GM10266 (cell line): ENCODE data around the gene RAD50.
"Not testable (repeated sequence)": the region's sequence is repeated elsewhere in the genome, so short reads cannot be mapped to it uniquely, and the experiment has no call there.

Source experiments
- DNase-seq: peaks from one replicate; pipeline ENCODE4 v3.0.0; 2012; ENCODE audit errors: extremely low spot score
- TF ChIP-seq, protein P1 (sequence below): IDR thresholded peaks from 2 replicates; pipeline ENCODE4 v1.5.1; 2012; ENCODE audit warnings: mild to moderate bottlenecking, low read depth; ENCODE audit not compliant: control insufficient read depth, insufficient read depth; ENCODE audit errors: missing control alignments

Gene RAD50

DNA sequence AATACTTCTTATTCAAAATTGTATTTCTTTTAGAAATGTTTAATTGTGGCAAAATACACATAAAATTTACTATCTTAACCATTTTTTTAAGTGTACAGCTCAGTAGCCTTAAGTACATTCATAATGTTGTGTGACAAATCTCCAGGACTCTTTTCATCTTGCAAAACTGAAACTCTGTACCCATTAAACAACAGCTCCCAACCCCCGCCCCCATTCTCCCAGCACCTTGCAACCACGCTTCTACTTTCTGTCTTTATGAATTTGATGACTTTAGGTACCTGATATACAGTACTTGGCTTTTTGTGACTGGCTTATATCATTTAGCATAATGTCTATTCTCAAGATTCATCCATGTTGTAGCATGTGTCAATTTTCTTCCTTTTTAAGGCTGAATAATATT is 10.7 kb upstream of the RAD50 start:
- TF ChIP-seq, protein P1, sequence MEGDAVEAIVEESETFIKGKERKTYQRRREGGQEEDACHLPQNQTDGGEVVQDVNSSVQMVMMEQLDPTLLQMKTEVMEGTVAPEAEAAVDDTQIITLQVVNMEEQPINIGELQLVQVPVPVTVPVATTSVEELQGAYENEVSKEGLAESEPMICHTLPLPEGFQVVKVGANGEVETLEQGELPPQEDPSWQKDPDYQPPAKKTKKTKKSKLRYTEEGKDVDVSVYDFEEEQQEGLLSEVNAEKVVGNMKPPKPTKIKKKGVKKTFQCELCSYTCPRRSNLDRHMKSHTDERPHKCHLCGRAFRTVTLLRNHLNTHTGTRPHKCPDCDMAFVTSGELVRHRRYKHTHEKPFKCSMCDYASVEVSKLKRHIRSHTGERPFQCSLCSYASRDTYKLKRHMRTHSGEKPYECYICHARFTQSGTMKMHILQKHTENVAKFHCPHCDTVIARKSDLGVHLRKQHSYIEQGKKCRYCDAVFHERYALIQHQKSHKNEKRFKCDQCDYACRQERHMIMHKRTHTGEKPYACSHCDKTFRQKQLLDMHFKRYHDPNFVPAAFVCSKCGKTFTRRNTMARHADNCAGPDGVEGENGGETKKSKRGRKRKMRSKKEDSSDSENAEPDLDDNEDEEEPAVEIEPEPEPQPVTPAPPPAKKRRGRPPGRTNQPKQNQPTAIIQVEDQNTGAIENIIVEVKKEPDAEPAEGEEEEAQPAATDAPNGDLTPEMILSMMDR: no peak
- DNase-seq: no peak

DNA sequence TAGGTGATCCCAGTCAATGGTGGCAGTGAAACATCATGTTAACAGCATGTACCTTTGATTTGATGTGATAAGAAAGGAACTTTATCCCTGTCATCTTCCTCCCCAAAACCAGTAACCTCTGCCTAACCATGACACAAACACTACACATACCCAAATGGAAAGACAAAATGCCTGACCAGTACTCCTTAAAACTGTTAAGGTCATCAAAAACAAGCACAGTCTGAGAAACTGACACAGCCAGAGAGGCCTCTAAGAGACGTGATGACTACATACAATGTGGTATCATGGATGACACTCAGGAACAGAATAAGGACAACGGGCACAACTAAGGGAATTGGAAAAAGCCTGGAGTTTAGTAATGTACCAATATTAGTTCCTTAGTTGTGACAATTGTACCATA is 9.5 kb upstream of the RAD50 start:
- no peak for DNase-seq
- TF ChIP-seq, protein P1: no peak

DNA sequence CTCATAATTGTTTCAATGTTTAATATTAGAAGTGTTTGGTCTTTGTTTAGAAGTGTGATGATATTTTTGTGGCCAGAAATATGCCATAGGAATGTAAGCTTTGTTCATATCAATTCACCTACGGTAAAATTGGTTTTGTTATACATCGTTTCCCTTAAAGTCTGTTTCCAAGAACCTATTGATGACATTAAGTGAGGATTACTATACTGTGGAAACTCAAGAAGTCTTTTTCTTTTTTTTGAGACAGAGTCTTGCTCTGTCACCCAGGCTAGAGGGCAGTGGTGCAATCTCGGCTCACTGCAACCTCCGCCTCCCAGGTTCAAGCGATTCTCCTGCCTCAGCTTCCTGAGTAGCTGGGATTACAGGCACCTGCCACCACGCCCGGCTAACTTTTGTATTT is 7.9 kb upstream of the RAD50 start:
- DNase-seq: not testable (repeated sequence)

DNA sequence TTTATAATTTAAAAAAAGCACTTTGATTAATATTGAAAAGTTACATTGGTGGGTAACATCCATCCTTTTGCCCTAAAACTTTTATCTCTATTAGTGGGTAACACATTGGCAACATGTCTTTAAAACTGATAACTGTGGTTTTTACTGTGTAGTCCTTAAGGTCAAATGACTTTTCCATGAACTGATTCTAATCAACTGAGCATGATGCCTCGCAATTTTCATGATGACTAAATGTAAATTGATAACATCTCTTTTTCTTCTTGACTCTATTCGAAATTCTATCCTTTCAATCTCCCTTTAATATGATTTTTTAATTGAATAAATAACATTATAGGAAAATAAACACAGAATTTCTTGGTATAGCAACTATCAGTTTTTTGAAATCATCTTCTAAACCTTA is 7.2 kb upstream of the RAD50 start:
- DNase-seq: no peak
- TF ChIP-seq, protein P1: no peak

DNA sequence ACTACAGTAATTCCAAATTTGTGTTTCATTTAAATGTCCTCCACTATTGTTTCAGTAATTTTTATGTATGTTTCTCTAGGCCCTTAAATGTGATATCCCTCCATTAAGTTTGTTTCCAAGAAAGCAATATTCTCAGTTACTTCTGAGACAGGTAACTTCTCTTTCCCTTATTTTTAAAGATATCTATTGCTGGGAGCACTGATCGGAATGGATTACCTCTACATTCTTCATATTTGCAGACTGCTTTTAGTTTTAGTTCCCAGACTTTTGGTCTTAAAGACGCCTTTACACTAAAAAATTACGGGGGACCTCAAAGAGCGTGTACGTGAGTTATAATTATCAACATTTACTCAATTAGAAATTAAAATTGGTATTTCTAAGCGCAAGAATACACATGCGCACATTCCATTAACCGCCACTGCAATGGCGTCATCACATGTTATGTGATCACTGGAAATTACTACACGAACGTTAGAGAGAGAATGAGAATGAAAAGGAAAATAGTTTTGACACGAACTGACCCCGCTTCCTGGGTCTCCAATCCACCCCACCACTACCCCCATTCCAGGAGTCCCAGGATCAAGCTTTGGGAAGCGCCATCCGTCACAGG is 519 bp upstream of the RAD50 start:
- DNase-seq: no peak

DNA sequence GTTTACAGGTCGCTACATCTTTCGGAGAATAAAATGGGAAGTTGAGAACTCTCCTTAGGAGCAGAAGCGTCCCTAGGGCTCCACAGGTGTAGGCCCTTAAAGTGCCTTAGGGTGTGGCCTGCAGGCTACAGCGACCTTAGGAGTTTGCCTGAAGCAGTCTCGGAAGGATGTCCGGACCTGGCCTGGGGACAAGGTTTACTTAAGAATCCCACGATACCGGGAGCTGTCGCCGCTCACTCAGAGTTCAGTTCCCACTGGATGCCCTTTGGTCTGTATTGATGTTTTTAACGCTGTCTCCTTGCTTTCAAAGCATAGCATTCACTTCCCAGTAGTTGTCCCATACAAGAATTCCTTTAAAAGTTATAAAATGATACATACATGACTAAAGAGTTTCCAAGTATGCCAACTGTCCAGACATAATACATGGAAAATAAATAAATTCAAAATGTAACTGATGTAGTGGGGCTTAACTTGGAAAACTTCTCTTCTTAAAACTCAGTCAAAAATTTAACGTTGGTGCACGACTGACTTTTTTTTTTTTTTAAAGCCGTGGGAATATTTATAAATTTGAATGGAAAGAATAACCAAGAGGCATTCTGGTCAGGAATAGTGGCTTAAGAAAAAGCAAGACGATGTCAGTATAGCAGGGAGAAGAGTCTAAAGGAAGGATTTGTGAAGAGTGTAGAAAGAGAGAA is 848 bp downstream of the RAD50 start:
- TF ChIP-seq, protein P1: no peak

More for the DNA sequence above, 519 bp upstream of the RAD50 start:
- TF ChIP-seq, protein P1: no peak

DNA sequence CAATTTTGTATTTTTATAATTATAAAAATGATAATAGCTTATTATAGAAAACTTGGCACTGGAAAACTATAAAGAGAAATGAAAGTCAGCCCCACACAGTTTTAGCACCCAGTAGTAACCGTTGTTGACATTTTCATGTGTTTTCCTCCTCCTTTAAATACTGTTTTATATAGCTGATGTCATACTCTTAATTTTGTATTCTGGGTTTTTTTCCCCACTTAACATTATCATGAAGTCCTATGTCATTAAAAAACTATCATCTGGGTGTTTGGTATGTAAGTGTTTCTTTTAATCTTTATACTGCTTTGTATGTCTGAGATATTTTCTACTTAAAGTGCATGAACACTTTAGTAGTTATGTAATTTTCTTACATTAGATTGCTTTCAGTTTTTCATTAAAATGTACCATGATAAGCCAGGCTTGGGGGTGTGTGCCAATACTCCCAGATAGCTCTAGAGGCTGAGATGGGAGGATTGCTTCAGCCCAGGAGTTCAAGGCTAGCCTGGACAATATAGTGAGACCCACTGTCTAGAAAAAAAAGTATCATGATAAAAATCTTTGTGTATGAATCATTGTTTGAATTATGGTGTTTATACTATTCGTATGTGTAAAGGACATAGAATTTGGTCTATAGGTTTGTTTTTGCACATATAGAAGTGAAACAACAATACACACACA is 2.7 kb downstream of the RAD50 start:
- TF ChIP-seq, protein P1: no peak
- DNase-seq: no peak

More for the DNA sequence above, 848 bp downstream of the RAD50 start:
- peak; percentile 42 for DNase-seq
